Gastroesophageal sphincter (tissue), 3 donors: ENCODE measurements around the gene SPRY2.

ENCODE experiments used
- CTCF ChIP-seq, 4 experiments: fragments of 200-600 bp in 2 of 4; fragments of 450-650 bp in 2 of 4; sonication (generic) in 1 of 4; IDR thresholded peaks; one replicate each; pipeline ENCODE4 v1.5.1; 2017 to 2019; ENCODE audit warnings: antibody characterized with exemption in 4 of 4, mild to moderate bottlenecking in 2 of 4, moderate library complexity in 2 of 4
- EP300 ChIP-seq: sonication (generic); formaldehyde crosslinking; IDR thresholded peaks from one replicate; pipeline ENCODE4 v1.6.1; 2017; ENCODE audit warnings: antibody characterized with exemption, mild to moderate bottlenecking
- POLR2A ChIP-seq, 2 donors: fragments of 450-650 bp; IDR thresholded peaks; one replicate each; pipeline ENCODE4 v1.6.1; 2017; ENCODE audit warnings: antibody characterized with exemption in 2 of 2, mild to moderate bottlenecking in 2 of 2, moderate library complexity in 1 of 2
- POLR2AphosphoS5 ChIP-seq: sonication (generic); formaldehyde crosslinking; IDR thresholded peaks from one replicate; pipeline ENCODE4 v1.6.1; 2017; ENCODE audit warnings: antibody characterized with exemption

GRCh38 chr13:80331984-80332383 lies 8.9 kb downstream of the SPRY2 start:
- TF ChIP-seq POLR2AphosphoS5, result no peak
- TF ChIP-seq CTCF (IDR thresholded peaks at IDR 0.05), result no peak
- no peak for TF ChIP-seq POLR2A (IDR thresholded peaks at IDR 0.05)
- no peak for TF ChIP-seq EP300
